ENCODE measurements around the gene AP1AR. TPM values are rescaled to one million over a fixed set of nuclear protein-coding genes. Genes with fewer than 3 reads are reported as not detected.

Gene AP1AR
- total RNA-seq, 1 experiment from 2014 or later, result 22.4 TPM

GRCh38 chr4:112185740-112186670 is 45.6 kb upstream of the AP1AR start:
- DNase-seq (ENCODE audit: low spot score) (no peak), ATAC-seq (peak; percentile 58)
- no peaks in the 10 kb centered on the region for H3K36me3 Mint-ChIP-seq
- H3K27me3 Mint-ChIP-seq (ENCODE audit: low read depth), result no peaks in the 10 kb centered on the region
- TF ChIP-seq, protein P1, sequence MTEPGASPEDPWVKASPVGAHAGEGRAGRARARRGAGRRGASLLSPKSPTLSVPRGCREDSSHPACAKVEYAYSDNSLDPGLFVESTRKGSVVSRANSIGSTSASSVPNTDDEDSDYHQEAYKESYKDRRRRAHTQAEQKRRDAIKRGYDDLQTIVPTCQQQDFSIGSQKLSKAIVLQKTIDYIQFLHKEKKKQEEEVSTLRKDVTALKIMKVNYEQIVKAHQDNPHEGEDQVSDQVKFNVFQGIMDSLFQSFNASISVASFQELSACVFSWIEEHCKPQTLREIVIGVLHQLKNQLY (CRISPR knock-in tag; IDR thresholded peaks at IDR 0.05), result no peak
- TF ChIP-seq JUN (CRISPR knock-in tag; IDR thresholded peaks at IDR 0.05) (no peak), JAZF1 (CRISPR knock-in tag; IDR thresholded peaks at IDR 0.05) (no peak), ZMAT4 (CRISPR knock-in tag; IDR thresholded peaks at IDR 0.05) (no peak), NFATC4 (CRISPR knock-in tag; IDR thresholded peaks at IDR 0.05) (no peak), NR3C1 (CRISPR knock-in tag; conservative IDR thresholded peaks at IDR 0.05; ENCODE audit: low read depth) (no peak)
- no peak overlapping the region for H3K4me3 Mint-ChIP-seq
- CTCF ChIA-PET, result interaction anchor here (0.7 to 1.1 kb wide), 2 partner anchors 14 to 61 kb away, joined by 3 read pairs; no protein-coding TSS in a partner anchor
- no peak overlapping the region for H3K27ac Mint-ChIP-seq
- peaks cover 8% of the 10 kb centered on the region for H3K4me1 Mint-ChIP-seq
- H3K9me3 Mint-ChIP-seq, result no peaks in the 10 kb centered on the region
- POLR2A ChIA-PET, result no interaction called here

GRCh38 chr4:112189754-112190153 is 41.8 kb upstream of the AP1AR start:
- POLR2A ChIA-PET, result no interaction called here
- no peaks in the 10 kb centered on the region for H3K9me3 Mint-ChIP-seq

DNA sequence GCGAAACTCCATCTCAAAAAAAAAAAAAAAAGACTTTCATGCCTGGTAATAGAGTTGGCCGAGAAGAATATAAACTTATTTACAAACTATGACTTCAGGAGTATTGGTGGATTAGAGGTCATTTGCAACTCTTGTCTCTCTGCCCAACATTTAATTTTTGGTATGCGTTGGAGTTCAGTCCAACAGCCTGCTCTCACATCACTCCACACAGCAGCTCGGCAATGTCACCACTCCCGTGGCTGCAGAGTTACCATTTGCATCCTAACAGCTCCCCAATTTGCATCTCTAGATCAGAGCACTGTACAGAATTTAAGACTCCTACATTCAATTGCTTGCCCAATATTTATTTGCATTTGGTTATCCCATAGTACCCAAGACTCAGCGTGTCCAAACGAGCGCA is 40.9 kb upstream of the AP1AR start:
- no peaks in the 10 kb centered on the region for H3K4me1 Mint-ChIP-seq
- ChIA-PET CTCF (interaction anchor here (2.2 kb wide), 1 partner anchor 91 kb away, joined by 13 read pairs; no protein-coding TSS in a partner anchor), POLR2A (no interaction called here)
- no peak overlapping the region for H3K4me3 Mint-ChIP-seq
- H3K27me3 Mint-ChIP-seq (ENCODE audit: low read depth), result no peaks in the 10 kb centered on the region
- DNase-seq (ENCODE audit: low spot score), result no peak
- H3K27ac Mint-ChIP-seq, result no peak overlapping the region
- H3K36me3 Mint-ChIP-seq, result no peaks in the 10 kb centered on the region
- TF ChIP-seq PRRX2 (CRISPR knock-in tag; IDR thresholded peaks at IDR 0.05) (no peak), OVOL2 (CRISPR knock-in tag; IDR thresholded peaks at IDR 0.05; ENCODE audit: borderline replicate concordance) (no peak), ZSCAN18 (CRISPR knock-in tag; IDR thresholded peaks at IDR 0.05) (no peak), NFYB (CRISPR knock-in tag; conservative IDR thresholded peaks at IDR 0.05; ENCODE audit: low read depth) (no peak), ZNF416 (CRISPR knock-in tag; IDR thresholded peaks at IDR 0.05) (no peak), NR2C2 (CRISPR knock-in tag; IDR thresholded peaks at IDR 0.05) (no peak)
- TF ChIP-seq, protein P2, sequence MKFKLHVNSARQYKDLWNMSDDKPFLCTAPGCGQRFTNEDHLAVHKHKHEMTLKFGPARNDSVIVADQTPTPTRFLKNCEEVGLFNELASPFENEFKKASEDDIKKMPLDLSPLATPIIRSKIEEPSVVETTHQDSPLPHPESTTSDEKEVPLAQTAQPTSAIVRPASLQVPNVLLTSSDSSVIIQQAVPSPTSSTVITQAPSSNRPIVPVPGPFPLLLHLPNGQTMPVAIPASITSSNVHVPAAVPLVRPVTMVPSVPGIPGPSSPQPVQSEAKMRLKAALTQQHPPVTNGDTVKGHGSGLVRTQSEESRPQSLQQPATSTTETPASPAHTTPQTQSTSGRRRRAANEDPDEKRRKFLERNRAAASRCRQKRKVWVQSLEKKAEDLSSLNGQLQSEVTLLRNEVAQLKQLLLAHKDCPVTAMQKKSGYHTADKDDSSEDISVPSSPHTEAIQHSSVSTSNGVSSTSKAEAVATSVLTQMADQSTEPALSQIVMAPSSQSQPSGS (CRISPR knock-in tag; IDR thresholded peaks at IDR 0.05; ENCODE audit: borderline replicate concordance, low read depth), result no peak
- TF ChIP-seq, protein P3, sequence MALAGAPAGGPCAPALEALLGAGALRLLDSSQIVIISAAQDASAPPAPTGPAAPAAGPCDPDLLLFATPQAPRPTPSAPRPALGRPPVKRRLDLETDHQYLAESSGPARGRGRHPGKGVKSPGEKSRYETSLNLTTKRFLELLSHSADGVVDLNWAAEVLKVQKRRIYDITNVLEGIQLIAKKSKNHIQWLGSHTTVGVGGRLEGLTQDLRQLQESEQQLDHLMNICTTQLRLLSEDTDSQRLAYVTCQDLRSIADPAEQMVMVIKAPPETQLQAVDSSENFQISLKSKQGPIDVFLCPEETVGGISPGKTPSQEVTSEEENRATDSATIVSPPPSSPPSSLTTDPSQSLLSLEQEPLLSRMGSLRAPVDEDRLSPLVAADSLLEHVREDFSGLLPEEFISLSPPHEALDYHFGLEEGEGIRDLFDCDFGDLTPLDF (CRISPR knock-in tag; IDR thresholded peaks at IDR 0.05), result no peak
- H3K9me3 Mint-ChIP-seq, result no peaks in the 10 kb centered on the region
- no peak for ATAC-seq

More at GRCh38 chr4:112189754-112190153, 41.8 kb upstream of the AP1AR start:
- no peaks in the 10 kb centered on the region for H3K27me3 Mint-ChIP-seq (ENCODE audit: low read depth)
- CTCF ChIA-PET, result interaction anchor here (0.6 to 2.2 kb wide), 5 partner anchors 12 to 209 kb away, joined by 3 to 13 read pairs (median 3); no protein-coding TSS in a partner anchor
- peak overlapping the region; percentile 61; the same call in 1 of the 2 replicates for H3K27ac Mint-ChIP-seq
- DNase-seq (ENCODE audit: low spot score), result no peak
- H3K36me3 Mint-ChIP-seq, result no peaks in the 10 kb centered on the region
- no peak for ATAC-seq
- no peak for TF ChIP-seq FOXK1 (CRISPR knock-in tag; IDR thresholded peaks at IDR 0.05)
- no peak for TF ChIP-seq ZNF396 (CRISPR knock-in tag; IDR thresholded peaks at IDR 0.05; ENCODE audit: borderline replicate concordance)
- no peak for TF ChIP-seq AR (CRISPR knock-in tag; IDR thresholded peaks at IDR 0.05)
- TF ChIP-seq EMX1 (CRISPR knock-in tag; IDR thresholded peaks at IDR 0.05), result no peak
- H3K4me3 Mint-ChIP-seq, result no peak overlapping the region
- H3K4me1 Mint-ChIP-seq, result no peaks in the 10 kb centered on the region

Measured in WTC11 (cell line).